HG03571 (cell line): ENCODE results near the gene PLEKHG4.

Experiments used
- ATAC-seq: cut with Tn5 transposase; IDR thresholded peaks from one replicate; pipeline ENCODE4 v1.9.1; 2021; ENCODE audit not compliant: unreplicated experiment

PLEKHG4 gene

GRCh38 chr16:67259705-67260104 lies 19.6 kb upstream of the PLEKHG4 start:
- ATAC-seq: no peak

- ATAC-seq: no peak
Observed at GRCh38 chr16:67260426-67261063, 18.8 kb upstream of the PLEKHG4 start.

- ATAC-seq: no peak
Observed at GRCh38 chr16:67263201-67263600, 16.1 kb upstream of the PLEKHG4 start.

GRCh38 chr16:67264277-67264676 lies 15.1 kb upstream of the PLEKHG4 start:
- no peak for ATAC-seq

- ATAC-seq: no peak
Observed at GRCh38 chr16:67264866-67265265, 14.5 kb upstream of the PLEKHG4 start.

GRCh38 chr16:67265834-67266233 lies 13.5 kb upstream of the PLEKHG4 start:
- no peak for ATAC-seq

- no peak for ATAC-seq
Observed at GRCh38 chr16:67268136-67268579, 11.2 kb upstream of the PLEKHG4 start.

- no peak for ATAC-seq
Observed at GRCh38 chr16:67269766-67270165, 9.6 kb upstream of the PLEKHG4 start.

GRCh38 chr16:67270931-67271338 lies 8.4 kb upstream of the PLEKHG4 start:
- no peak for ATAC-seq

GRCh38 chr16:67271446-67271845 lies 7.9 kb upstream of the PLEKHG4 start:
- no peak for ATAC-seq

- no peak for ATAC-seq
Observed at GRCh38 chr16:67275321-67275720, 4.0 kb upstream of the PLEKHG4 start.

- no peak for ATAC-seq
Observed at GRCh38 chr16:67277294-67277998, 1.9 kb upstream of the PLEKHG4 start.

- ATAC-seq: no peak
Observed at GRCh38 chr16:67277999-67278772, 1.1 kb upstream of the PLEKHG4 start.

GRCh38 chr16:67278773-67279295 lies 498 bp upstream of the PLEKHG4 start:
- ATAC-seq: peak; percentile 38

GRCh38 chr16:67280090-67281015 lies 1.0 kb downstream of the PLEKHG4 start:
- no peak for ATAC-seq

GRCh38 chr16:67281536-67282446 lies 2.5 kb downstream of the PLEKHG4 start:
- ATAC-seq: no peak

- ATAC-seq: no peak
Observed at GRCh38 chr16:67282447-67282805, 3.1 kb downstream of the PLEKHG4 start.

GRCh38 chr16:67283039-67283825 lies 3.9 kb downstream of the PLEKHG4 start:
- no peak for ATAC-seq
